SH-SY5Y (cell line): ENCODE measurements around the gene TGFBR3.

Source experiments
- GATA2 ChIP-seq: IDR thresholded peaks from 2 replicates; pipeline ENCODE4 v1.6.1; 2011; ENCODE audit warnings: mild to moderate bottlenecking, low read depth, low read length
- GATA3 ChIP-seq: IDR thresholded peaks from 2 replicates; pipeline ENCODE4 v1.6.1; 2011; ENCODE audit warnings: low read depth, mild to moderate bottlenecking, low read length, moderate library complexity

DNA sequence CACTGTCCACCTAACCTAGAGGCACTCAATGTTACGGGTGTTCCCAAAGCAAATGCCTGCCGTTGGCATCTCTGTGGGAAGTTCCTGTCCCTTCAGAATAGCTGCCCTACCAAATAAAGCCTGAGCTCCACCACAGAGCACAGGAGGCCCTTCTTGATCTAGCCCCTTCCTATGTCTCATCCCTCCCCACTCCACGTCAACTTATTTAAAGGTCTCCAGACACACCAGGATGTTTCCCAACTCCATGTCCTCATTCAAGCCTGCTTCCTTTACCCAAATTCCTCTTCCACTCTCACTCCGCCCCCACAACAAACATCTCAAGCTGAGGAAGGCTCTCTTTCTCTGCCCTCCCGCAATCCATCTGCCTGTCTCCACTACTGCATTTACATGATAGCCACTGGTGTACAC, 87.7 kb downstream of the TGFBR3 start:
- TF ChIP-seq GATA3, result no peak
- no peak for TF ChIP-seq GATA2
